GM12878 (cell line): ENCODE results near the gene TMEM72. TPM values are rescaled to one million over a fixed set of nuclear protein-coding genes. Genes with fewer than 3 reads are reported as not detected.

Experiments
- ATAC-seq: fragments of 200-7000 bp; cut with Tn5 transposase; 3 replicates; pipeline ENCODE4 v1.9.1; 2020; ENCODE audit warnings: mild to moderate bottlenecking, moderate library complexity
- BruUV-seq: library from RNA; stranded (reverse); fragments of 400-500 nt; replicated peaks from 2 replicates; lab custom pipeline; 2021; lab: Mats Ljungman, UMichigan
- CTCF ChIA-PET: fragments of 300-600 bp; sonication (Branson Sonifier 250); formaldehyde crosslinking; extraction: SDS; loops from one replicate; lab custom pipeline; 2021; ENCODE audit warnings: inconsistent platforms; lab: Yijun Ruan, JAX
- POLR2A ChIA-PET: fragments of 350-600 bp; formaldehyde crosslinking; extraction: SDS; loops from one replicate; lab custom pipeline; 2021; ENCODE audit warnings: inconsistent platforms; lab: Charles Lee
- RAD21 ChIA-PET: fragments of 300-600 bp; sonication (Branson Sonifier 250); formaldehyde crosslinking; loops from one replicate; lab custom pipeline; 2023; ENCODE audit warnings: antibody characterized with exemption; ENCODE audit not compliant: unreplicated experiment; lab: Charles Lee
- SMC1A ChIA-PET: fragments of 300-600 bp; sonication (Branson Sonifier 250); formaldehyde crosslinking; loops from one replicate; lab custom pipeline; 2023; ENCODE audit not compliant: unreplicated experiment, uncharacterized antibody; lab: Charles Lee
- DNase-seq: peaks from one replicate; pipeline ENCODE4 v3.0.0-alpha.2; 2011; ENCODE audit warnings: low read depth, low spot score
- FAIRE-seq: peaks from 3 replicates; lab custom pipeline; 2011; peaks lifted over from hg19 to GRCh38; lab: Jason Lieb, UNC
- H2AFZ ChIP-seq: 2 replicates; pipeline ENCODE4 v1.6.0; 2011; ENCODE audit warnings: low read depth, low read length, control low read depth; ENCODE audit not compliant: control insufficient read depth
- H3K27ac ChIP-seq: 2 replicates; pipeline ENCODE4 v1.5.1; 2011; ENCODE audit warnings: control low read depth; ENCODE audit not compliant: control insufficient read depth, insufficient read depth
- H3K27me3 ChIP-seq, 2 experiments: replicated peaks in 1 of 2; 2 replicates each; pipeline versions ENCODE4 v1.6.0 to v1.6.1; 2011; ENCODE audit warnings: low read length in 1 of 2; ENCODE audit not compliant: control insufficient read depth in 2 of 2, insufficient read depth in 2 of 2
- H3K36me3 ChIP-seq, 2 experiments: 2 replicates each; pipeline ENCODE4 v1.5.1; 2011; ENCODE audit warnings: low read length in 1 of 2; ENCODE audit not compliant: control insufficient read depth in 2 of 2, insufficient read depth in 2 of 2
- H3K4me1 ChIP-seq: 2 replicates; pipeline ENCODE4 v1.6.1; 2011; ENCODE audit warnings: mild to moderate bottlenecking, low read length, moderate library complexity, mixed read lengths; ENCODE audit not compliant: control insufficient read depth, insufficient read depth
- H3K4me2 ChIP-seq: 2 replicates; pipeline ENCODE4 v1.6.0; 2011; ENCODE audit warnings: control low read depth; ENCODE audit not compliant: control insufficient read depth, insufficient read depth
- H3K4me3 ChIP-seq: fragments of 200-600 bp; sonication (generic); 2 replicates; pipeline ENCODE4 v1.5.1; 2016
- H3K79me2 ChIP-seq: 2 replicates; pipeline ENCODE4 v1.6.0; 2011; ENCODE audit warnings: low read length; ENCODE audit not compliant: control insufficient read depth, insufficient read depth
- H3K9ac ChIP-seq: 2 replicates; pipeline ENCODE4 v1.8.0; 2011; ENCODE audit warnings: low read length, control low read depth, mixed read lengths; ENCODE audit not compliant: control insufficient read depth, insufficient read depth
- H3K9me3 ChIP-seq: replicated peaks from 3 replicates; pipeline ENCODE4 v1.5.1; 2011; ENCODE audit warnings: mild to moderate bottlenecking, low read length; ENCODE audit not compliant: control insufficient read depth, insufficient read depth
- H4K20me1 ChIP-seq: 2 replicates; pipeline ENCODE4 v1.6.0; 2011; ENCODE audit not compliant: control insufficient read depth, insufficient read depth
- CBX5 ChIP-seq: sonication (generic); IDR thresholded peaks from 2 replicates; pipeline ENCODE4 v1.6.1; 2016; ENCODE audit warnings: low read depth, moderate library complexity, mild to moderate bottlenecking, inconsistent platforms
- CHD4 ChIP-seq: fragments of 200-600 bp; sonication (generic); IDR thresholded peaks from 2 replicates; pipeline ENCODE4 v1.6.1; 2016; ENCODE audit warnings: mild to moderate bottlenecking
- ELK1 ChIP-seq: IDR thresholded peaks from 2 replicates; pipeline ENCODE4 v1.6.1; 2012; ENCODE audit warnings: low read depth, low read length, improper control_type of control experiment
- NFYB ChIP-seq: IDR thresholded peaks from 2 replicates; pipeline ENCODE4 v1.6.1; 2011; ENCODE audit warnings: low read depth, mild to moderate bottlenecking, low read length, improper control_type of control experiment, moderate library complexity; ENCODE audit not compliant: insufficient read depth
- NR2C1 ChIP-seq: fragments of 450-650 bp; IDR thresholded peaks from 2 replicates; pipeline ENCODE4 v1.6.1; 2017; ENCODE audit warnings: antibody characterized with exemption, mild to moderate bottlenecking, moderate library complexity
- NRF1 ChIP-seq: conservative IDR thresholded peaks from 2 replicates; pipeline ENCODE4 v1.6.1; 2011; ENCODE audit warnings: mild to moderate bottlenecking, low read depth, low read length, improper control_type of control experiment
- POLR2A ChIP-seq: IDR thresholded peaks from 2 replicates; pipeline ENCODE4 v1.6.1; 2011; ENCODE audit warnings: low read depth, mild to moderate bottlenecking, low read length
- POU2F2 ChIP-seq: IDR thresholded peaks from 3 replicates; pipeline ENCODE4 v1.6.1; 2011; ENCODE audit warnings: low read depth, mild to moderate bottlenecking, low read length, borderline replicate concordance
- SP1 ChIP-seq: IDR thresholded peaks from one replicate; pipeline ENCODE4 v1.6.1; 2011; ENCODE audit warnings: low read depth, low read length
- WGBS: methylation state at CpG from one replicate; pipeline ENCODE4 v1.1.6; 2016; ENCODE audit warnings: low lambda C conversion rate; ENCODE audit not compliant: insufficient replicate concordance, insufficient coverage; ENCODE audit errors: missing lambda C conversion rate; 5-methylcytosine and 5-hydroxymethylcytosine counted together
- in situ Hi-C: fragments of 300-500 bp; cut with MboI; formaldehyde crosslinking; loops from 9 replicates; pipeline ENCODE4 v1.14.3; 2018; ENCODE audit warnings: mixed read lengths
- intact Hi-C: fragments of 100-400 bp; cut with micrococcal nuclease; formaldehyde crosslinking; loops from one replicate; pipeline ENCODE4 v1.14.2; 2022; ENCODE audit not compliant: unreplicated experiment
- polyA plus RNA-seq, 11 experiments: library from polyadenylated mRNA; depleted of rRNA in 4 of 11; unstranded in 6 of 11; stranded (reverse) in 5 of 11; fragments of >200 nt; fragmentation: Nextera tagmentation in 4 of 11; fragmentation: Illumina TruSeq in 1 of 11; extraction: Ambion mirVana in 4 of 11; extraction: Trizol in 1 of 11; gene quantifications; 1 replicate in 1 of 11; 2 replicates in 10 of 11; pipeline versions ENCODE4 v1.2.1 to v1.2.3, GENCODE V29; 2011 to 2016; ENCODE audit warnings: inconsistent platforms in 2 of 11, missing spikeins in 2 of 11, low read depth in 1 of 11
- total RNA-seq, 4 experiments: library from RNA; depleted of rRNA in 3 of 4; stranded (reverse); fragments of >200 nt in 3 of 4; fragmentation: Illumina TruSeq in 1 of 4; extraction: Trizol in 1 of 4; gene quantifications; 2 replicates each; pipeline versions ENCODE4 v1.2.1 to v1.2.3, GENCODE V29; 2013 to 2021

TMEM72 gene
- total and polyA plus RNA-seq, 10 of the 15 experiments (the other 5 are each of a cell fraction or from before 2014, with no cell fraction given), result 0.12 TPM; not detected in 9

GRCh38 chr10:44976352-44977198, 65.4 kb downstream of the TMEM72 start:
- ChIA-PET SMC1A (interaction anchor here (0.8 to 5.2 kb wide), 10 partner anchors 10 to 44 kb away, joined by 3 to 40 read pairs (median 7); no protein-coding TSS in a partner anchor), RAD21 (interaction anchor here (1.2 to 7.7 kb wide), 6 partner anchors 11 to 43 kb away, joined by 4 to 124 read pairs (median 12); partner anchors contain the start of gene RASSF4), CTCF (interaction anchor here (0.9 to 10.1 kb wide), 9 partner anchors 10 to 80 kb away, joined by 3 to 181 read pairs (median 9); no protein-coding TSS in a partner anchor), POLR2A (interaction anchor here (0.8 to 7.4 kb wide), 6 partner anchors 11 to 44 kb away, joined by 3 to 110 read pairs (median 8); partner anchors contain the start of gene RASSF4)
- H3K9ac ChIP-seq, result 0 out of 2 replicates have a peak overlapping the region, but pooled peaks have one; percentile 41
- H2AFZ ChIP-seq, result no peak overlapping the region
- intact Hi-C loops, result no loop called here
- no peak for FAIRE-seq
- H4K20me1 ChIP-seq, result no peaks in the 10 kb centered on the region
- WGBS, result 90% methylated on average over 9 of the region's 9 CpGs
- peak overlapping the region; percentile 56; the same call in 1 of the 2 replicates for H3K27ac ChIP-seq
- no peak for DNase-seq
- H3K36me3 ChIP-seq, result 0 out of 4 replicates have a peak, but pooled peaks cover 0 to under 1% of the 10 kb centered on the region in 2 experiments
- peak overlapping the region; percentile 61; the same call in 1 of the 2 replicates for H3K4me3 ChIP-seq
- no peak for ATAC-seq
- in situ Hi-C loops, result loop anchor here (5.0 kb wide), 1 partner anchor 44 kb away; no protein-coding TSS in a partner anchor
- no peaks in the 10 kb centered on the region for H3K9me3 ChIP-seq
- BruUV-seq, result TSS peak; percentile 22
- TF ChIP-seq SP1 (no peak), CBX5 (no peak), NR2C1 (no peak), NRF1 (no peak), ELK1 (no peak), CHD4 (no peak), POLR2A (peak; percentile 30; the same call in 1 of the 2 replicates), POU2F2 (peak; percentile 40; the same call in 1 of the 3 replicates), NFYB (no peak)
- H3K27me3 ChIP-seq, result no peaks in the 10 kb centered on the region
- H3K4me1 ChIP-seq, result peaks cover 67% of the 10 kb centered on the region
- peak overlapping the region; percentile 57 for H3K4me2 ChIP-seq
- H3K79me2 ChIP-seq, result peaks cover 11% of the 10 kb centered on the region
